Breast epithelium (tissue), 3 donors: ENCODE data around the gene IL3.
A peak's percentile ranks its signal among the peaks of the same experiment; 100 is the strongest.

Source experiments
- POLR2AphosphoS5 ChIP-seq, 3 donors: sonication (generic); formaldehyde crosslinking; IDR thresholded peaks; one replicate each; pipeline ENCODE4 v1.6.1; 2017; ENCODE audit warnings: antibody characterized with exemption in 3 of 3
- TF ChIP-seq, protein P1 (sequence below), 3 donors: fragments of 450-650 bp; IDR thresholded peaks; one replicate each; pipeline ENCODE4 v1.5.1; 2016 to 2017; ENCODE audit warnings: antibody characterized with exemption in 3 of 3, mild to moderate bottlenecking in 3 of 3, moderate library complexity in 3 of 3

DNA sequence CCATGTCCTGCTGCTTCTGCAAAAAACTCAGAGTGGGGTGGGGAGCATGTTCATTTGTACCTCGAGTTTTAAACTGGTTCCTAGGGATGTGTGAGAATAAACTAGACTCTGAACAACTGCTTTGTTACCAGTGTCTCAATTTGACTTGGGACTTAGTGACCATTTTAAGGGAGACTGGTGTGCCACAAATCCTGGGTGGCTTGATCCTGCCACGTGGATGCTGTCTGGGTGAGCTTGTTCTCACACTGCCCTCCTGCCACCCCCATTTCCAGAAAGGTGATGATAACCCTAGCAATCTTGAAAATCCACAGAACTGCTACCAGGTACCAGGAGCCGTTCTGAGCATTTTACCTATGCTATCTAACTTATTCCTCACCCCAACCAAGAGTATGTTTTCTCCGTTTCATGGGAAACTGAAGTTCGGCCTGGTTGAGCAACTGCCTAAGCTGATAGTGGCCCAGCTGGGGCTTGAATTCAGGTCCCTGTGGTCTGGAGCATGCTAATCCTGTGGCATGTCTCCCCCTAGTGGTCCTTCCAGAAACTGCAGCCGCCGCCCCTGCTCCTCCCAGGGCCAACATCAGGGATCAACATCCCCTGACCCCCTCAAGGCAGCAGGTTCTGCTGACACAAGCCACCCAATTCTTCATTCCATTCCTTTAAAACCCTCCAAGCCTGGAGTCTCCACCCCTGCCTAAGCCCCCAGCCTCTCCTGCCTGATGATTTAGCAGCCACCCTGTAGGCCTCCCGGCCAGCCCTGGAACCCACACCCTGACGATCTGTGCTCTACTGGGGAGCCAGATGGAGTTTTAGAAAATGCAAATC, 2.8 kb downstream of the IL3 start:
- TF ChIP-seq POLR2AphosphoS5 (IDR thresholded peaks at IDR 0.05) = no peak
- TF ChIP-seq, protein P1, sequence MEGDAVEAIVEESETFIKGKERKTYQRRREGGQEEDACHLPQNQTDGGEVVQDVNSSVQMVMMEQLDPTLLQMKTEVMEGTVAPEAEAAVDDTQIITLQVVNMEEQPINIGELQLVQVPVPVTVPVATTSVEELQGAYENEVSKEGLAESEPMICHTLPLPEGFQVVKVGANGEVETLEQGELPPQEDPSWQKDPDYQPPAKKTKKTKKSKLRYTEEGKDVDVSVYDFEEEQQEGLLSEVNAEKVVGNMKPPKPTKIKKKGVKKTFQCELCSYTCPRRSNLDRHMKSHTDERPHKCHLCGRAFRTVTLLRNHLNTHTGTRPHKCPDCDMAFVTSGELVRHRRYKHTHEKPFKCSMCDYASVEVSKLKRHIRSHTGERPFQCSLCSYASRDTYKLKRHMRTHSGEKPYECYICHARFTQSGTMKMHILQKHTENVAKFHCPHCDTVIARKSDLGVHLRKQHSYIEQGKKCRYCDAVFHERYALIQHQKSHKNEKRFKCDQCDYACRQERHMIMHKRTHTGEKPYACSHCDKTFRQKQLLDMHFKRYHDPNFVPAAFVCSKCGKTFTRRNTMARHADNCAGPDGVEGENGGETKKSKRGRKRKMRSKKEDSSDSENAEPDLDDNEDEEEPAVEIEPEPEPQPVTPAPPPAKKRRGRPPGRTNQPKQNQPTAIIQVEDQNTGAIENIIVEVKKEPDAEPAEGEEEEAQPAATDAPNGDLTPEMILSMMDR (IDR thresholded peaks at IDR 0.05) = peak; percentile 65 to 79 (median 71)
